Measurements from ENCODE around the gene FAM53A.

The FAM53A gene

DNA sequence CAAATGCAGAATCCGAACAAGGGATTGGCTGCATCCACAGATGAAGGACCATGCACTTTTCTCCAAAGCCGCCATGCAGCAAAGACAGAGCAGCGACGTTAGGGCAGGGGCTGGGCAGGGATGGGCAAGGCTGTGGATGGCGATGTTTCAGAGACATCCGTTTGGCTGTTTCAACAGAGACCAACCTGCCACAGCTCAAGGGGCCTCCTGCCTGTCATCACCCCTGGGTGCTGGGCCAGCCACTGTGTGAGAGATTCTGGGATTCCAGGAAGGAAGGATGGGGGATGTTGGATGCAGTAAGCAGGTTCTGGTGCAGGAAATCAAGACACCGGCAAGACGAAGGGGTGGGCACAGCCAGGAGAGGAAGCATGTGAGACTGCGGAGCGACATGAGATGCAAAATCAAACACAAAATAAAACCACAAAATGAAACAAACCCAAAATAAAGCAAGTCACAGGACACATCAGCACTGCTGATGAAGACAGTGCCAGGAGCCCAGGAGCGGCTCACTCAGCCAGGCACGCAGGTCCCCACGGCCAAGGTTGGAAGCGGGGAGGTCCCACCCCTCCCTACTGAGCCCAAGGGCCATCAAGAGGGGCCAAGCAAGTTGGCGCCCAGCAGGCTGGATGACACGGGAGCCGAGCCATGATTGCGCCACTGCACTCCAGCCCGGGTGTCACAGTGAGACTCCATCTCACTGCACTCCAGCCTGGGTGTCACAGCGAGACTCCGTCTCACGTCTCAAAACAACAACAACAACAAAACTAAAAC lies 68.1 kb downstream of the FAM53A start:
- intact Hi-C loops (cut with DNase I; ENCODE audit: low total_unique reads), result no loop called here
- no peak for DNase-seq
- Histone ChIP-seq H3K36me3 (no peaks in the 10 kb centered on the region), H3K4me3 (no peak overlapping the region), H3K9me3 (peaks cover 0 to 5% (median 3%) of the 10 kb centered on the region in 3 donors), H3K4me1 (no peaks in the 10 kb centered on the region), H3K27ac (no peak overlapping the region), H3K27me3 (peaks cover 0 to 5% of the 10 kb centered on the region in 2 donors)
- TF ChIP-seq CTCF (IDR thresholded peaks at IDR 0.05), result no peak

GRCh38 chr4:1614854-1615595 lies 69.1 kb downstream of the FAM53A start:
- no peak for TF ChIP-seq CTCF (IDR thresholded peaks at IDR 0.05)
- no peak for DNase-seq
- H3K27ac ChIP-seq, result no peak overlapping the region
- H3K36me3 ChIP-seq, result no peaks in the 10 kb centered on the region
- peaks cover 0 to 5% (median 3%) of the 10 kb centered on the region in 3 donors for H3K9me3 ChIP-seq
- H3K4me1 ChIP-seq, result no peaks in the 10 kb centered on the region
- intact Hi-C loops (cut with DNase I; ENCODE audit: low total_unique reads), result no loop called here
- H3K27me3 ChIP-seq, result peaks cover 0 to 8% of the 10 kb centered on the region in 2 donors
- H3K4me3 ChIP-seq, result no peak overlapping the region

DNA sequence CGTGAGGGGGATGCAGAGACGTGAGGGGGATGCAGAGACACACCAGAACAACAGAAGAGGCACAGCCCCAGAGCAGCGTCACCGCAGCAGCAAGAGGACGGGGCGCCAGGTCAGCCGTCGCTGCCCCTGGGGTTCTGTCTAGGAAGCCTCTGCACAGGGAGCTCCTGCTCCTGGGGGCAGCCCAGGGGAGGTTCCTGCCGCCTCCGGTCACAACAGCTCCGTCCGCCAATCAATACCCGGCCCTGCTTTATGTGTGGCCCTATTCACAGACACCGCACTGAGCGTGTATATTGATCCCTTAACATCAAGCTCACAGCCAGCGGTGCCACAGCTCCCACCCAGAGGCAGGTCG lies 69.6 kb downstream of the FAM53A start:
- Histone ChIP-seq H3K9me3 (peaks cover 0 to 5% (median 3%) of the 10 kb centered on the region in 3 donors), H3K4me3 (no peak overlapping the region), H3K36me3 (no peaks in the 10 kb centered on the region), H3K27ac (no peak overlapping the region), H3K27me3 (peaks cover 0 to 12% of the 10 kb centered on the region in 2 donors), H3K4me1 (no peaks in the 10 kb centered on the region)
- no peak for TF ChIP-seq CTCF (IDR thresholded peaks at IDR 0.05)
- DNase-seq, result no peak
- intact Hi-C loops (cut with DNase I; ENCODE audit: low total_unique reads), result no loop called here

- Histone ChIP-seq H3K36me3 (no peaks in the 10 kb centered on the region), H3K27me3 (peaks cover 0 to 14% of the 10 kb centered on the region in 2 donors), H3K4me3 (no peak overlapping the region), H3K27ac (no peak overlapping the region), H3K9me3 (peaks cover 0 to 5% (median 3%) of the 10 kb centered on the region in 3 donors), H3K4me1 (no peaks in the 10 kb centered on the region)
- intact Hi-C loops (cut with DNase I; ENCODE audit: low total_unique reads), result no loop called here
- DNase-seq, result no peak
- TF ChIP-seq CTCF (IDR thresholded peaks at IDR 0.05), result no peak
Measured at GRCh38 chr4:1614049-1614448, 70.1 kb downstream of the FAM53A start.

GRCh38 chr4:1613099-1613495 lies 71.0 kb downstream of the FAM53A start:
- no peaks in the 10 kb centered on the region for H3K4me1 ChIP-seq
- no peak overlapping the region for H3K27ac ChIP-seq
- H3K4me3 ChIP-seq, result no peak overlapping the region
- peaks cover 0 to 5% (median 3%) of the 10 kb centered on the region in 3 donors for H3K9me3 ChIP-seq
- intact Hi-C loops (cut with DNase I; ENCODE audit: low total_unique reads), result no loop called here
- no peak for DNase-seq
- TF ChIP-seq CTCF (IDR thresholded peaks at IDR 0.05), result no peak
- H3K27me3 ChIP-seq, result peaks cover 0 to 18% of the 10 kb centered on the region in 2 donors
- H3K36me3 ChIP-seq, result no peaks in the 10 kb centered on the region
